ENCODE measurements around the gene MAT2A. TPM values are rescaled to one million over a fixed set of nuclear protein-coding genes. Genes with fewer than 3 reads are reported as not detected.

MAT2A gene
- total RNA-seq: 200 and 279 TPM in 2 replicates

GRCh38 chr2:85538507-85539360, at the start of gene MAT2A:
Gene MAT2A, plus strand, starts transcription at chr2:85539168. Its CDS starts 120 bp downstream, at chr2:85539288.

GRCh38 chr2:85561280-85562212, 22.6 kb downstream of the MAT2A start, which contains the start of gene GGCX:
Gene GGCX, minus strand, starts transcription at chr2:85561493. Its CDS starts 65 bp downstream, at chr2:85561428.

GRCh38 chr2:85577386-85578242, 38.6 kb downstream of the MAT2A start, which contains the start of gene VAMP8:
Gene VAMP8, plus strand, starts transcription at chr2:85577586. Its CDS starts 61 bp downstream, at chr2:85577647.

GRCh38 chr2:85584354-85584856, 45.4 kb downstream of the MAT2A start, which contains the start of gene VAMP5:
Gene VAMP5, plus strand, starts transcription at chr2:85584431. Its CDS starts 60 bp downstream, at chr2:85584491.

Other genes with a start within 250 kb of the MAT2A start
- gene TGOLN2, start 211.2 kb upstream of the MAT2A start, total RNA-seq: 133 and 174 TPM in 2 replicates
- gene RETSAT, start 184.6 kb upstream of the MAT2A start, total RNA-seq: 58.6 and 90.0 TPM in 2 replicates
- gene ELMOD3, start 184.4 kb upstream of the MAT2A start, total RNA-seq: 15.9 and 19.8 TPM in 2 replicates
- 347 and 497 TPM in 2 replicates for gene CAPG, start 128.8 kb upstream of the MAT2A start, total RNA-seq
- 0.66 TPM in 1 of 2 replicates, not detected in the other for gene SH2D6, start 120.5 kb upstream of the MAT2A start, total RNA-seq
- gene GGCX, start 22.3 kb downstream of the MAT2A start, total RNA-seq: 55.3 and 76.6 TPM in 2 replicates
- gene VAMP8, start 38.4 kb downstream of the MAT2A start, total RNA-seq: 1.5 and 2.8 TPM in 2 replicates
- gene VAMP5, start 45.3 kb downstream of the MAT2A start, total RNA-seq: 28.7 and 35.4 TPM in 2 replicates
- gene RNF181, start 56.6 kb downstream of the MAT2A start, total RNA-seq: 160 and 253 TPM in 2 replicates
- 5.1 and 16.4 TPM in 2 replicates for gene TMEM150A, start 63.5 kb downstream of the MAT2A start, total RNA-seq
- gene C2orf68, start 72.9 kb downstream of the MAT2A start, total RNA-seq: 20.5 and 22.0 TPM in 2 replicates
- gene USP39, start 77.0 kb downstream of the MAT2A start, total RNA-seq: 33.2 and 34.3 TPM in 2 replicates
- gene SFTPB, start 129.0 kb downstream of the MAT2A start, total RNA-seq: not detected in 2 replicates
- gene GNLY, start 155.2 kb downstream of the MAT2A start, total RNA-seq: not detected in 2 replicates
- 22.4 and 55.9 TPM in 2 replicates for gene ATOH8, start 214.8 kb downstream of the MAT2A start, total RNA-seq

Measured in smooth muscle cell of trachea (primary cell).